Duodenal mucosa (tissue), 2 donors: Measurements from ENCODE around the gene VPS37B.
A peak's percentile ranks its signal among the peaks of the same experiment; 100 is the strongest.
"Not testable (repeated sequence)": the region's sequence is repeated elsewhere in the genome, so short reads cannot be mapped to it uniquely, and the experiment has no call there.

Experiments
- H3K27ac ChIP-seq: one replicate; pipeline ENCODE4 v1.7.0; 2013; ENCODE audit warnings: low read depth, low read length
- H3K27me3 ChIP-seq, 2 donors: one replicate each; pipeline ENCODE4 v1.7.0; 2013; ENCODE audit warnings: low read length in 2 of 2, control low read depth in 1 of 2; ENCODE audit not compliant: insufficient read depth in 2 of 2, control insufficient read depth in 1 of 2
- H3K36me3 ChIP-seq, 2 donors: one replicate each; pipeline ENCODE4 v1.7.0; 2013; ENCODE audit warnings: low read length in 2 of 2, control low read depth in 1 of 2; ENCODE audit not compliant: insufficient read depth in 2 of 2, control insufficient read depth in 1 of 2
- H3K4me1 ChIP-seq, 2 donors: one replicate each; pipeline ENCODE4 v1.7.0; 2013; ENCODE audit warnings: low read length in 2 of 2, control low read depth in 1 of 2; ENCODE audit not compliant: insufficient read depth in 2 of 2, control insufficient read depth in 1 of 2
- H3K4me3 ChIP-seq, 2 donors: one replicate each; pipeline ENCODE4 v1.7.0; 2013; ENCODE audit warnings: low read length in 2 of 2, low read depth in 1 of 2
- H3K9ac ChIP-seq, 2 donors: one replicate each; pipeline ENCODE4 v1.7.0; 2013; ENCODE audit warnings: low read length in 2 of 2, low read depth in 1 of 2
- H3K9me3 ChIP-seq, 2 donors: one replicate each; pipeline ENCODE4 v1.7.0; 2013; ENCODE audit warnings: low read length in 2 of 2, control low read depth in 1 of 2; ENCODE audit not compliant: control insufficient read depth in 1 of 2

The VPS37B gene, protein sequence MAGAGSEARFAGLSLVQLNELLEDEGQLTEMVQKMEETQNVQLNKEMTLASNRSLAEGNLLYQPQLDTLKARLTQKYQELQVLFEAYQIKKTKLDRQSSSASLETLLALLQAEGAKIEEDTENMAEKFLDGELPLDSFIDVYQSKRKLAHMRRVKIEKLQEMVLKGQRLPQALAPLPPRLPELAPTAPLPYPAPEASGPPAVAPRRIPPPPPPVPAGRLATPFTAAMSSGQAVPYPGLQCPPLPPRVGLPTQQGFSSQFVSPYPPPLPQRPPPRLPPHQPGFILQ

GRCh38 chr12:122895704-122896636 is at the start of gene VPS37B:
TSS of gene VPS37B (minus strand) at chr12:122896124. CDS start at chr12:122896062, 62 bp downstream.
- no peaks in the 10 kb centered on the region for H3K27me3 ChIP-seq
- peak within 1 kb of the TSS; percentile 83 for H3K27ac ChIP-seq
- peak within 1 kb of the TSS; percentile 92 to 98 for H3K9ac ChIP-seq
- H3K4me1 ChIP-seq: peaks cover 49 to 52% of the 10 kb centered on the region in 2 donors
- no peaks in the 10 kb centered on the region for H3K36me3 ChIP-seq
- peak within 1 kb of the TSS; percentile 75 to 98 for H3K4me3 ChIP-seq
- H3K9me3 ChIP-seq: no peaks in the 10 kb centered on the region

- H3K27me3 ChIP-seq: no peaks in the 10 kb centered on the region
- no peaks in the 10 kb centered on the region for H3K9me3 ChIP-seq
- no peaks in the 10 kb centered on the region for H3K36me3 ChIP-seq
- H3K4me3 ChIP-seq: no peak overlapping the region
- H3K4me1 ChIP-seq: peaks cover 34 to 37% of the 10 kb centered on the region in 2 donors
- no peak overlapping the region for H3K27ac ChIP-seq
- no peak overlapping the region for H3K9ac ChIP-seq
Observed at GRCh38 chr12:122944605-122945592, 49.0 kb upstream of the VPS37B start.

DNA sequence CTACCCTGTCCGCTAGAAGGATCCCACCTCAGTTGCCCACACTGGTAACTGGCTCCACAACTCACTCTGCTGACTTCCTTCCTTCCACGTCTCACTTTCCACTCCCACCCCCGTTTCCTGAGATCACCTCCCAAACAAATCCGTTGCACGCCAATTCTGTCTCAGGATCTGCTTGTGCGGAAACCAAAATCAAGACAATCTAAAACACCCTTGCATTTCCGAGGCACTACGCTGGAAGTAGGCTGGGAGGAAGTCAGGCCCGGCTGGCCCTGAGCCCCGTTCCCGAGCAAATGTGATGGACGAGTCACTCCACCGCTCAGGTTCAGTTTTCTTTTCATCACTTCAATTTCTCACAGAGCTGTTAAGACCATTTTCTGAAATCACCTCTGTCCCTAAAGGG is 47.3 kb upstream of the VPS37B start:
- Histone ChIP-seq H3K9ac (no peak overlapping the region), H3K4me3 (no peak overlapping the region), H3K9me3 (no peaks in the 10 kb centered on the region), H3K36me3 (no peaks in the 10 kb centered on the region), H3K27me3 (no peaks in the 10 kb centered on the region), H3K4me1 (peaks cover 34 to 37% of the 10 kb centered on the region in 2 donors), H3K27ac (no peak overlapping the region)

- Histone ChIP-seq H3K9ac (no peak overlapping the region), H3K27me3 (no peaks in the 10 kb centered on the region), H3K36me3 (no peaks in the 10 kb centered on the region), H3K4me3 (no peak overlapping the region), H3K4me1 (peaks cover 33 to 36% of the 10 kb centered on the region in 2 donors), H3K27ac (no peak overlapping the region), H3K9me3 (no peaks in the 10 kb centered on the region)
Observed at GRCh38 chr12:122942637-122943036, 46.7 kb upstream of the VPS37B start.

DNA sequence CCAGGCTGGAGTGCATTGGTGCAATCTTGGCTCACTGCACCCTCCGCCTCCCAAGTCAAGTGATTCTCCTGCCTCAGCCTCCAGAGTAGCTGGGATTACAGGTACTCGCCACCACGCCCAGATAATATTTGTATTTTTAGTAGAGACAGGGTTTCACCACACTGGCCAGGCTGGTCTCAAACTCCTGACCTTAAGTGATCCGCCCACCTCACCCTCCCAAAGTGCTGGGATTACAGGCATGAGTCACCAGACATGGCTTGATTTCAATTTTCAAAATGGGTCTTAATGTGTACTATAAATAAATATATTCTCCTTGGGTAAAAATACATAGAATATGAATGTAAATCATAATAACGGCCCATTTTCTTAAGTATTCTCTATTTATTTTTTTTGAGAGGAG is 45.4 kb upstream of the VPS37B start:
- not testable (repeated sequence) for H3K27me3 ChIP-seq, H3K9me3 ChIP-seq, H3K36me3 ChIP-seq, H3K27ac ChIP-seq, H3K9ac ChIP-seq, H3K4me3 ChIP-seq
- peaks cover 20 to 23% of the 10 kb centered on the region in 2 donors for H3K4me1 ChIP-seq

DNA sequence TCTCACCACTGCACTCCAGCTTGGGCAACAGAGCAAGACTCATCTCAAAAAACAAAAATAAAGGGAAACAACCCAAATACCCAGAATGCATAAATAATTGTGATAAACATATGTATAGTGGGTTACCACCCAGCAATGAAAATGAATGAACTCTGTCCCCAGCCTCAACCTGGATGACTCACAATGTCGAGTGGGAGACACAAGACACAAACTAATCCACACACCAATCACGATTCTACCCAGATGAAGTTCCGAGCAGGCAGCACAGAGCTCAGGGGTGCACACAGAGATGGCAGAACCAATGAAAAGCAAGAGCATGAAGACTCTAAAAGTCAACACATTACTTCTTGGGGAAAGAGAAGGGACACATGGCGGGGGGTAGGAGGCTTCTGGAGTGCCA is 43.2 kb upstream of the VPS37B start:
- Histone ChIP-seq H3K27me3 (no peaks in the 10 kb centered on the region), H3K9me3 (no peaks in the 10 kb centered on the region), H3K27ac (no peak overlapping the region), H3K9ac (no peak overlapping the region), H3K4me3 (no peak overlapping the region), H3K4me1 (peaks cover 10% of the 10 kb centered on the region in 2 donors), H3K36me3 (no peaks in the 10 kb centered on the region)

DNA sequence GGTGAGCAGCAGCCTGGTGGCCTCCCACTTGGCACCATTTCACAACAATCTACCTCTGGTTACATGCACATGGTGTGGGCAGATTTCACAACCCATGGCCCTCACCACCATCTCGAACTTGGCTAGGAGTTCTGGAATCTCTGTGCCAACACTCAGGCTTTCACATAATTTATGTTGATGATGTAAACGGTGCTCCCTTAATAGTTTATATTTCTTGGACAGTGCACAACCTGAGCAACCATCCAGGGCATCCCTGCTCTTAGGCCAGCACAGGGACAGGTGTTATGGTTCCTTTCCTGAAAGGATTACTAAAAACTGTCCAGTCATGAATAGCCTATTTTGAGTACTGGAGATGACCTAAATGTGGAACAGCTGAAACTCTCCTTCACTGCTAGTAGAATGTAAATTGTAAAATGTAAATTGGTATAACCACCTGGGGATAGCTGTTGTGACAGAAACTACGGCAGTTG is 41.7 kb upstream of the VPS37B start:
- peaks cover 2 to 3% of the 10 kb centered on the region in 2 donors for H3K4me1 ChIP-seq
- no peaks in the 10 kb centered on the region for H3K27me3 ChIP-seq
- no peaks in the 10 kb centered on the region for H3K9me3 ChIP-seq
- no peak overlapping the region for H3K4me3 ChIP-seq
- no peak overlapping the region for H3K27ac ChIP-seq
- no peaks in the 10 kb centered on the region for H3K36me3 ChIP-seq
- no peak overlapping the region for H3K9ac ChIP-seq

GRCh38 chr12:122935318-122935717 is 39.4 kb upstream of the VPS37B start:
- no peak overlapping the region for H3K27ac ChIP-seq

GRCh38 chr12:122934722-122935121 is 38.8 kb upstream of the VPS37B start:
- Histone ChIP-seq H3K4me3 (no peak overlapping the region), H3K9me3 (no peaks in the 10 kb centered on the region), H3K27me3 (no peaks in the 10 kb centered on the region), H3K27ac (no peak overlapping the region), H3K4me1 (no peaks in the 10 kb centered on the region), H3K36me3 (no peaks in the 10 kb centered on the region), H3K9ac (no peak overlapping the region)

More at GRCh38 chr12:122935318-122935717, 39.4 kb upstream of the VPS37B start:
- Histone ChIP-seq H3K9me3 (no peaks in the 10 kb centered on the region), H3K4me1 (no peaks in the 10 kb centered on the region), H3K4me3 (no peak overlapping the region), H3K9ac (no peak overlapping the region), H3K36me3 (no peaks in the 10 kb centered on the region), H3K27me3 (no peaks in the 10 kb centered on the region)
